Smooth muscle cell (in vitro differentiated cells): ENCODE data around the gene KDM1A. TPM values are rescaled to one million over a fixed set of nuclear protein-coding genes. Genes with fewer than 3 reads are reported as not detected.

Source experiments
- DNase-seq: peaks from one replicate; lab custom pipeline; 2025; ENCODE audit not compliant: unreplicated experiment; lab: John Stamatoyannopoulos, UW
- H2AFZ ChIP-seq: fragments of 200-600 bp; sonication (generic); 2 replicates; pipeline ENCODE4 v1.6.0; 2016; ENCODE audit warnings: antibody characterized with exemption, low read depth, mild to moderate bottlenecking
- H3F3A ChIP-seq: fragments of 200-600 bp; sonication (generic); 2 replicates; pipeline ENCODE4 v1.6.0; 2017; ENCODE audit warnings: antibody characterized with exemption, low read depth
- H3K27ac ChIP-seq: fragments of 200-600 bp; sonication (generic); 2 replicates; pipeline ENCODE4 v1.5.1; 2016; ENCODE audit warnings: low read depth, mild to moderate bottlenecking
- H3K27me3 ChIP-seq: fragments of 200-600 bp; sonication (generic); 2 replicates; pipeline ENCODE4 v1.6.1; 2016; ENCODE audit warnings: low read depth, mild to moderate bottlenecking
- H3K36me3 ChIP-seq: fragments of 200-600 bp; sonication (generic); 2 replicates; pipeline ENCODE4 v1.5.1; 2016; ENCODE audit warnings: low read depth
- H3K4me1 ChIP-seq: fragments of 200-600 bp; sonication (generic); 2 replicates; pipeline ENCODE4 v1.5.1; 2016; ENCODE audit warnings: low read depth
- H3K4me2 ChIP-seq: fragments of 200-600 bp; sonication (generic); 2 replicates; pipeline ENCODE4 v1.6.0; 2016; ENCODE audit warnings: mild to moderate bottlenecking
- H3K4me3 ChIP-seq: fragments of 200-600 bp; sonication (generic); 2 replicates; pipeline ENCODE4 v1.5.1; 2016; ENCODE audit warnings: mild to moderate bottlenecking
- H3K79me2 ChIP-seq: fragments of 200-600 bp; sonication (generic); 2 replicates; pipeline ENCODE4 v1.6.0; 2016; ENCODE audit warnings: low read depth, mild to moderate bottlenecking
- H3K9ac ChIP-seq: fragments of 200-600 bp; sonication (generic); 2 replicates; pipeline ENCODE4 v1.6.0; 2016; ENCODE audit warnings: low read depth
- H3K9me3 ChIP-seq: fragments of 200-600 bp; sonication (generic); replicated peaks from 2 replicates; pipeline ENCODE4 v1.5.1; 2016; ENCODE audit warnings: low read depth
- H4K20me1 ChIP-seq: fragments of 200-600 bp; sonication (generic); 2 replicates; pipeline ENCODE4 v1.6.0; 2016; ENCODE audit warnings: low read depth
- WGBS: methylation state at CpG from one replicate; pipeline ENCODE4 v1.1.7; 2016; ENCODE audit warnings: low lambda C conversion rate; 5-methylcytosine and 5-hydroxymethylcytosine counted together
- polyA plus RNA-seq: library from polyadenylated mRNA; unstranded; fragments of >200 nt; fragmentation: Nextera tagmentation; extraction: Ambion mirVana; gene quantifications from 2 replicates; pipeline ENCODE4 v1.2.1, GENCODE V29; 2016
- total RNA-seq: library from RNA; depleted of rRNA; stranded (reverse); fragments of >200 nt; gene quantifications from 2 replicates; pipeline ENCODE4 v1.2.3, GENCODE V29; 2014
- TF ChIP-seq, protein P1 (sequence below): fragments of 200-600 bp; sonication (generic); IDR thresholded peaks from 2 replicates; pipeline ENCODE4 v1.5.1; 2017; ENCODE audit warnings: borderline replicate concordance, mild to moderate bottlenecking, antibody characterized with exemption; ENCODE audit not compliant: insufficient read depth, poor library complexity, severe bottlenecking

Gene KDM1A
- total and polyA plus RNA-seq, 2 experiments from 2014 or later, result 93.0 to 103 TPM

- Histone ChIP-seq H3K4me3 (no peak overlapping the region), H3K9me3 (no peaks in the 10 kb centered on the region), H2AFZ (no peak overlapping the region), H3K36me3 (no peaks in the 10 kb centered on the region), H3K79me2 (peaks cover 97% of the 10 kb centered on the region), H3K27me3 (no peaks in the 10 kb centered on the region), H4K20me1 (peaks cover 100% of the 10 kb centered on the region), H3K4me1 (peaks cover 24% of the 10 kb centered on the region), H3K9ac (no peak overlapping the region), H3K4me2 (no peak overlapping the region), H3F3A (peaks cover 8% of the 10 kb centered on the region), H3K27ac (no peak overlapping the region)
- WGBS, result 97% methylated on average over 4 of the region's 4 CpGs
- TF ChIP-seq, protein P1, sequence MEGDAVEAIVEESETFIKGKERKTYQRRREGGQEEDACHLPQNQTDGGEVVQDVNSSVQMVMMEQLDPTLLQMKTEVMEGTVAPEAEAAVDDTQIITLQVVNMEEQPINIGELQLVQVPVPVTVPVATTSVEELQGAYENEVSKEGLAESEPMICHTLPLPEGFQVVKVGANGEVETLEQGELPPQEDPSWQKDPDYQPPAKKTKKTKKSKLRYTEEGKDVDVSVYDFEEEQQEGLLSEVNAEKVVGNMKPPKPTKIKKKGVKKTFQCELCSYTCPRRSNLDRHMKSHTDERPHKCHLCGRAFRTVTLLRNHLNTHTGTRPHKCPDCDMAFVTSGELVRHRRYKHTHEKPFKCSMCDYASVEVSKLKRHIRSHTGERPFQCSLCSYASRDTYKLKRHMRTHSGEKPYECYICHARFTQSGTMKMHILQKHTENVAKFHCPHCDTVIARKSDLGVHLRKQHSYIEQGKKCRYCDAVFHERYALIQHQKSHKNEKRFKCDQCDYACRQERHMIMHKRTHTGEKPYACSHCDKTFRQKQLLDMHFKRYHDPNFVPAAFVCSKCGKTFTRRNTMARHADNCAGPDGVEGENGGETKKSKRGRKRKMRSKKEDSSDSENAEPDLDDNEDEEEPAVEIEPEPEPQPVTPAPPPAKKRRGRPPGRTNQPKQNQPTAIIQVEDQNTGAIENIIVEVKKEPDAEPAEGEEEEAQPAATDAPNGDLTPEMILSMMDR, result no peak
- DNase-seq, result no peak
Observed at GRCh38 chr1:23124259-23125026, 105.2 kb downstream of the KDM1A start.

GRCh38 chr1:23125489-23125888 is 106.2 kb downstream of the KDM1A start:
- Histone ChIP-seq H3K27ac (no peak overlapping the region), H3K9me3 (no peaks in the 10 kb centered on the region), H3K4me2 (no peak overlapping the region), H3K4me3 (no peak overlapping the region), H3K4me1 (peaks cover 27% of the 10 kb centered on the region), H3F3A (peaks cover 8% of the 10 kb centered on the region), H3K79me2 (peaks cover 97% of the 10 kb centered on the region), H2AFZ (no peak overlapping the region), H3K9ac (no peak overlapping the region), H3K27me3 (no peaks in the 10 kb centered on the region), H4K20me1 (peaks cover 100% of the 10 kb centered on the region), H3K36me3 (no peaks in the 10 kb centered on the region)
- DNase-seq, result no peak
- TF ChIP-seq, protein P1, result no peak
- WGBS, result 95% methylated on average over 4 of the region's 4 CpGs

GRCh38 chr1:23126200-23126599 is 106.9 kb downstream of the KDM1A start:
- Histone ChIP-seq H3K79me2 (peaks cover 97% of the 10 kb centered on the region), H3K9ac (no peak overlapping the region), H3K36me3 (no peaks in the 10 kb centered on the region), H3K9me3 (no peaks in the 10 kb centered on the region), H3K27ac (peak overlapping the region; percentile 38), H3K4me2 (peak overlapping the region; percentile 69), H3F3A (peaks cover 8% of the 10 kb centered on the region), H3K4me1 (peaks cover 25% of the 10 kb centered on the region), H3K4me3 (no peak overlapping the region), H3K27me3 (no peaks in the 10 kb centered on the region), H4K20me1 (peaks cover 100% of the 10 kb centered on the region), H2AFZ (no peak overlapping the region)
- no peak for DNase-seq
- TF ChIP-seq, protein P1, result no peak
- 69% methylated on average over 1 of the region's 1 CpG for WGBS

DNA sequence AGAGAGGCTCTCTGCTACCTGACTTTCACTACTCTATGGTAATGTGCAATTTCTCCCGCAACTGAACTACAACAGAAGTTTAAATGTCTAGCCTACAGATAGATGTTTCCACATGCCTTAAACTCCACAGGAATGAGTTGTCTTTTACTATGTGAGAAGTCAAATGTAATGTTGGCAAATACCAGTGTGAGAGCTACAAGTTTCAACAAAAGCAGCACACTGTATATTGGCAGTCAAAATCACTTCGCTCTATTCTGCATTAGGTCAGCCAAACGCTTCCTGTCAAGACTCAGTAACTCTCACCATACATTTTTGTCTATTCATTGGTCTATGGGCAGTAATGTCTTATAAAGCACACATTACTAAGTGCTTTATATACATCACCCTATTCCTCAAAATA is 107.5 kb downstream of the KDM1A start:
- Histone ChIP-seq H3K4me1 (peaks cover 25% of the 10 kb centered on the region), H3K4me2 (peak overlapping the region; percentile 69), H3K27ac (peak overlapping the region; percentile 38), H3K79me2 (peaks cover 97% of the 10 kb centered on the region), H3K27me3 (no peaks in the 10 kb centered on the region), H3K9me3 (no peaks in the 10 kb centered on the region), H3F3A (peaks cover 8% of the 10 kb centered on the region), H3K9ac (no peak overlapping the region), H4K20me1 (peaks cover 100% of the 10 kb centered on the region), H2AFZ (no peak overlapping the region), H3K36me3 (no peaks in the 10 kb centered on the region), H3K4me3 (no peak overlapping the region)
- TF ChIP-seq, protein P1, result no peak
- WGBS, result 52% methylated on average over 3 of the region's 3 CpGs
- no peak for DNase-seq
